ENCODE data around the gene CDADC1.

Gene CDADC1

DNA sequence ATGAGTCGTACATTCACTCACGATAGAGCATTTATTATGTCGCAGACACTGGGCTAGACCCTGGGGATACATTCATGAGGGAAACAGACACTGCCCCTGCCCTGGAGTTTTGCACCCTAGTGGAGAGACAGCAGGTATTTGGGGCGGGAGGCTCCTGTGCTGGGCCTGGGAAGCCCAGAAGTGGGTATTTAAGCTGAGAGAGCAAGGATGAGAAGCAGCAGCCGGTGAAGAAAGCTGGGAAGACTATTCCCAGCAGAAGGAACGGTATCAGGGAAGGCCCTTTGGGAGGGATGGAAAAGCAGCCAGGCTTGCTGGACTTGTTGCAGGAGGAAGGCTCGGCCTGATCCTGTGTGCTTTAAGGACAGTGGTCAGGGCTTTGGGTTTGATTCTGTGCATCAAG, 54.5 kb downstream of the CDADC1 start:
- ChIA-PET POLR2A (no interaction called here), CTCF (interaction anchor here (0.7 to 5.2 kb wide), 8 partner anchors 10 to 306 kb away, joined by 3 to 51 read pairs (median 11); partner anchors contain the start of genes CAB39L and SETDB2)
- TF ChIP-seq, protein P1, sequence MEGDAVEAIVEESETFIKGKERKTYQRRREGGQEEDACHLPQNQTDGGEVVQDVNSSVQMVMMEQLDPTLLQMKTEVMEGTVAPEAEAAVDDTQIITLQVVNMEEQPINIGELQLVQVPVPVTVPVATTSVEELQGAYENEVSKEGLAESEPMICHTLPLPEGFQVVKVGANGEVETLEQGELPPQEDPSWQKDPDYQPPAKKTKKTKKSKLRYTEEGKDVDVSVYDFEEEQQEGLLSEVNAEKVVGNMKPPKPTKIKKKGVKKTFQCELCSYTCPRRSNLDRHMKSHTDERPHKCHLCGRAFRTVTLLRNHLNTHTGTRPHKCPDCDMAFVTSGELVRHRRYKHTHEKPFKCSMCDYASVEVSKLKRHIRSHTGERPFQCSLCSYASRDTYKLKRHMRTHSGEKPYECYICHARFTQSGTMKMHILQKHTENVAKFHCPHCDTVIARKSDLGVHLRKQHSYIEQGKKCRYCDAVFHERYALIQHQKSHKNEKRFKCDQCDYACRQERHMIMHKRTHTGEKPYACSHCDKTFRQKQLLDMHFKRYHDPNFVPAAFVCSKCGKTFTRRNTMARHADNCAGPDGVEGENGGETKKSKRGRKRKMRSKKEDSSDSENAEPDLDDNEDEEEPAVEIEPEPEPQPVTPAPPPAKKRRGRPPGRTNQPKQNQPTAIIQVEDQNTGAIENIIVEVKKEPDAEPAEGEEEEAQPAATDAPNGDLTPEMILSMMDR (IDR thresholded peaks at IDR 0.05; ENCODE audit: control extremely low read depth, extremely low read depth, low read depth, missing control alignments), result no peak
- DNase-seq (ENCODE audit: extremely low spot score), result no peak

DNA sequence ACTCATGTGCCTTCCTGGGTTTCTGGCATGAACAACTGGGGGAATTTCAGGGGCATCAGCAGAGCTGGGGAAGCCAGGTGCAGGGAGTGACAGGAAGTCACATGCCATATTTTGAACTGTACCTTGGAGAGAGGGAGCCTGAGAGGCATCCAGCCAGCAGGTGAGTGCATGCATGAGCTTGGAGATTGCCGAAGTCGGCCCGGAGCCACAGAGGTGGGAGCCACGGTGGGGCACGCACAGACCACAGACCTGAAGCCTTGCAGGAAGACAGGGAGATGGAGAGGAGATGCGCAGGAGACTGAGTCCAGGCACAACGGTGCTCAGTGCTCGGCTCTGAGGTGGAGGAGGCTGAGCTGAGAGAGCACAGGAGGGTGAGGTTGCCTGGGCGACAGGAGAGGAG, 55.1 kb downstream of the CDADC1 start:
- DNase-seq (ENCODE audit: extremely low spot score), result no peak
- CTCF ChIA-PET, result interaction anchor here (0.7 to 3.4 kb wide), 7 partner anchors 9 to 305 kb away, joined by 3 to 14 read pairs (median 4); partner anchors contain the start of genes CAB39L and SETDB2
- TF ChIP-seq, protein P1 (IDR thresholded peaks at IDR 0.05; ENCODE audit: control extremely low read depth, extremely low read depth, low read depth, missing control alignments), result no peak
- POLR2A ChIA-PET, result no interaction called here

DNA sequence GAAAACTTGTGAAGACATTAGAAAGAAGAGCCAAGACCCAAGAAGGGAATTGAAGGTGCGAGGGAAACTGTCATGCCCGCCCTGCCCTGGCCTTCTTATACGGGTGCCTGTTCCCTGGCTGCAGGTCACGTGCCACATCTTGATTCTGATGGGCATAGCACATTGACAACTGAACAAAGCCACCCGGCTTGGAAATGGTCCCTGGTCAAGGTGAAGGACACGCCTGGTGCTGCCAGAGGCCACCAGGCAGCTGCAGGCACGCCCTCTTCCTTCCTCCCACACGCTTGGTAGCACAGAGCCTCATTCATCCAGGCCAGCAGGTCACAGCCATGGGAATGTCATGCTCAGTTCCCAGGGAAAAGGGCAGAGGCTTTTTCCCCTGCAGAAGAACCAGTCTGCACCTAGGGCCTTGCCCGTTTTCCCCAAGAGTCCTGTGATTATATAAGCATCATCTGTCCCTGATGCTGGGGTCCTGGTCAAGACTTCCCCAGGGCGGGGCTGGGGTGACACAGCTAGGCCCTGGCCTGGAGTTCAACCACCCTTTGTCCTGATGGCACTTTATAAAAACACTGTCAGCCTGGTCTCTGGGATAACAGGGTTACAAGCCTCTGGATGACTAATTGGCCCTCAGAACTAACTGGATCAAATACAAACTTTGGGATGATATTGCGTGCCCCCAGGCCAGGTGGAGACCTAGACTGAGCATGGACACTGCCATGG, 56.0 kb downstream of the CDADC1 start:
- POLR2A ChIA-PET, result no interaction called here

DNA sequence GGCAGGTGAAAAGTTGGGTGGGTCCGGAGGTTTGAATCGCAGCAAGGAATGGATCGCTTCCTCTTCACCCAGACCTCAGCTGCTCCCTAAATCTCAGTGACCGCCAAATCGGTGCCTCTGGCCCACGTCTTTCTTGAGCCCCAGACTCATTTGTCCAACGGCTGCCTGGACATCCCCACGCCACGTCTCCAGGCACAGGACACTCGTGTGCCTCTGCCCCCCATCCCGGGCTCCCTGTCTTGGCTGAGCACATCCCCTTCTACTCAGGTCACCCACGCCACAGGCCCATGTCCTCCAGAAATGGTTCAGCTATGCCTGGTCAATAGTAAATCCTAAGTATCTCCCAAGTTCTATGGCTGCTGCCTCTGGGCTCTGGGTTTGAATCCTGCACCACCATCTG, 56.6 kb downstream of the CDADC1 start:
- ChIA-PET POLR2A (no interaction called here), CTCF (no interaction called here)
- TF ChIP-seq, protein P1 (IDR thresholded peaks at IDR 0.05; ENCODE audit: control extremely low read depth, extremely low read depth, low read depth, missing control alignments), result no peak
- no peak for DNase-seq (ENCODE audit: extremely low spot score)

More for the DNA sequence above, 56.0 kb downstream of the CDADC1 start:
- DNase-seq (ENCODE audit: extremely low spot score), result no peak
- TF ChIP-seq, protein P1 (IDR thresholded peaks at IDR 0.05; ENCODE audit: control extremely low read depth, extremely low read depth, low read depth, missing control alignments), result no peak
- CTCF ChIA-PET, result interaction anchor here (0.7 to 3.4 kb wide), 4 partner anchors 10 to 304 kb away, joined by 3 to 13 read pairs (median 6); partner anchors contain the start of genes CAB39L and SETDB2

DNA sequence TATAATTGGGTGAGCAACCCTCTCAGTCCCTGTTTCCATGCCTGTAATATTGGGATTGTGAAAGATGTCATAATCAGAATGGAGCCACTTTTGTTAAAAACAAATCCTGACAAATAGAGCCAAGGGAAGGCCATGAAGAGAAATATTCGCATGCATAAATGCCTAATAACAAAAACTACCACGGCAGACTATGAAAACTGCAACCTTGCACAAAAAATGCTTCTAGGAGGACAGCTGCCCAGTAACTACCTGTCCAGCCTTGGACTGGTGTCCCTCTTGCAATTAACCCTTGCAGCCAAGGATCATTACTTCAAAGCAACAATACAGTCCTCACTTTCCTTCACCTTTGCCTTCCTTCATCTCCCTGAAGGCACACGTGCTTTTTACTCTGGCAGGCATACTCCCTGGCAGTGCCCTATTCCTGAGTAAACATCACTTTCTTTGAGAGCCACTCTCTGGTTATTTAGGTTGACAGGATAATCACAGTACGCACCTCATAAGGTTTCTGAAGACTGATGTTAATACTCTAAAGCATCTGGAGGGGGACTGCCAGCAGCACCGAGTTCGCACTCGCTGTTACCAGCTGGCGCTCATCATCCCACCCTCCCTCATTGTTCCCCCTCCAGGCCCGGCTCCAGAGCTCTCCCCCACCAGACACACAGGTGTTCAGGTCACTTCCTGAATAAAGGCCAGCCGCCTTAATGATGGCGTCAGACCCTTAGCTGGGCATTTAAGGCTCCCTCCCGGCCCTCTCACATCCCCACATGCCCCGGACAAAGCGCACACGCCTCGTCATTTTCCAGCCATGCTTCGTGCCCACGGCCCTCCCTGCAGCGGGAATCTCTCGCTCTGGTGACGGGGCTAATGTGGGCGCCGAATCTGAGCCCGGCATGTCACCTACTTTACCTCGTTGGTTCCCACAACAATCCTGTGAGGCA, 57.3 kb downstream of the CDADC1 start:
- ChIA-PET CTCF (interaction anchor here (1.0 to 1.9 kb wide), 4 partner anchors 9 to 311 kb away, joined by 3 to 5 read pairs (median 4); no protein-coding TSS in a partner anchor), POLR2A (no interaction called here)
- no peak for DNase-seq (ENCODE audit: extremely low spot score)
- TF ChIP-seq, protein P1 (IDR thresholded peaks at IDR 0.05; ENCODE audit: control extremely low read depth, extremely low read depth, low read depth, missing control alignments), result no peak

DNA sequence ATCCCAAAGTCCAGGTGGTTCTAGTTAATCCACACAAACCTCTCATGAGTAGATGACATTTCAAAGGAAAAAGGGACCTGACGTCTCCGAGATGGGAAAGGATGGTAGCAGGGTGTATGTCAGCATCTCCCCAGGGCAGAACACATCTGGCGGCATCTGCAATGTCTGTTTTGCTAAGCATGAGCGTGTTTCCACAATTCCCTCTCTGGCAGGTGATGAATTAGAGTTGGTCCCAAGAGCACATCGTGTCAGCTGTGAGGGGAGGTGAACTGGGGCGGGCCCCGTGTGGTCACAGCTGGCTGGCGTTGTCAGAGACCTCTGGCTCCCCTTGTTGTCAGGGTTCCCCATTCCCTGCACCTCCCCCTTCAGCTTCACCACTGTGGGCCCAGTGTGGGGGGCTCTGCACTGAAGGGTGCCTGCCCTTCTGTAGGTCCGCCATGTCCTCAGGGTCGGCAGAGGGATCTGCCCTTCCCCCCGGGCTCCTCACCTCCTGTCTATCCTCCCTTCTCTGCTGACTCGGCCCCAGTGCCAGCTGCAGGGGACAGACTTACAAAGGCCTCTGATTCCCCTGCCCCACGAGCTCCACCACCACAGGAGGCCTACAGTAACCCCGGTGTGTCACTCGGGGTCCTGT, 58.2 kb downstream of the CDADC1 start:
- ChIA-PET POLR2A (no interaction called here), CTCF (interaction anchor here (1.0 to 1.9 kb wide), 4 partner anchors 9 to 310 kb away, joined by 3 to 5 read pairs (median 4); no protein-coding TSS in a partner anchor)
- TF ChIP-seq, protein P1 (IDR thresholded peaks at IDR 0.05; ENCODE audit: control extremely low read depth, extremely low read depth, low read depth, missing control alignments), result no peak
- no peak for DNase-seq (ENCODE audit: extremely low spot score)

Measured in GM10248 (cell line).